Activated T-cell treated with anti-CD3 and anti-CD28 coated beads, Interleukin-2, amount 50 U/mL, for 4 hours (primary cell): ENCODE data around the gene SH3BP1. TPM values are rescaled to one million over a fixed set of nuclear protein-coding genes. Genes with fewer than 3 reads are reported as not detected.
"Not testable (repeated sequence)": the region's sequence is repeated elsewhere in the genome, so short reads cannot be mapped to it uniquely, and the experiment has no call there.

Experiments
- ATAC-seq, 2 donors: fragments of 200-7000 bp; cut with Tn5 transposase; one replicate each; pipeline ENCODE4 v1.10.0; 2021
- DNase-seq: peaks from one replicate; pipeline ENCODE4 v3.0.0-alpha.2; 2020
- H3K27me3 Mint-ChIP-seq: one replicate; pipeline ENCODE4 v1.8.0; 2021; ENCODE audit warnings: low read depth, mixed read lengths
- H3K36me3 Mint-ChIP-seq: one replicate; pipeline ENCODE4 v1.8.0; 2022; ENCODE audit warnings: mixed read lengths; ENCODE audit not compliant: insufficient read depth
- H3K4me1 Mint-ChIP-seq: one replicate; pipeline ENCODE4 v1.8.0; 2021; ENCODE audit warnings: low read depth, mixed read lengths
- H3K4me3 Mint-ChIP-seq: one replicate; pipeline ENCODE4 v1.8.0; 2021; ENCODE audit warnings: mild to moderate bottlenecking, moderate library complexity, mixed read lengths
- H3K9me3 Mint-ChIP-seq: one replicate; pipeline ENCODE4 v1.8.0; 2021; ENCODE audit warnings: mixed read lengths
- total RNA-seq, 3 donors: library from RNA; stranded (reverse); gene quantifications; one replicate each; pipeline ENCODE4 v1.2.1, GENCODE V29; 2021

SH3BP1 gene
- total RNA-seq, 3 donors from 2014 or later, result 51.1 to 54.3 (median 52.5) TPM

DNA sequence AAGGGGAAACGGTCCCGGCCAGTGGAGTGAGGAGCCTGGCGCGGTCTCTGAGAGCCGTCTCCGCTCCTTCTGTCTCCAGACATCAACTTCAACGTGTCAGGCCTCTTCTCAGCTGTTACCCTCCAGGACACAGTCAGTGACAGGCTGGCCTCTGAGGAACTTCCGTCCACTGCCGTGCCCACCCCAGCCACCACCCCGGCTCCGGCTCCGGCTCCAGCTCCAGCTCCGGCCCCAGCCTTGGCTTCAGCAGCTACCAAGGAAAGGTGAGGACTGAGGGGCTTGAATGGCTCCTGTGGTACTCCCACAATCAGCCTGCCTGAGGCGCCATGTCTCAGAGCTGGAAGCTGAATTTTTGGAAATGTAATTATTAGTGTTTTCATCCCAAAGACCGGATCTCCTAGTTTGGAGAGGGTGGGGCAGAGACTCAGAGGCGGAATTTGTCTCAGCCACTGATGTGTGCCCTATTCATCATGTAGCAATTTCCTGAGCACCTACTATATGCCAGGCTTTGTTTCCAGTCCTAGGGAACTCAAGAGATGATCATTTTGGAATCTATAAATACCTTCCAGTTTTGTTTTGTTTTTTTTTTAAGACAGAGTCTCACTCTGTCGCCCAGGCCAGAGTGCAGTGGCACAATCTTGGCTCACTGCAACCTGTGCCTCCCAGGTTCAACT, 11.1 kb downstream of the SH3BP1 start:
- Mint-ChIP-seq H3K4me1 (peaks cover 1% of the 10 kb centered on the region), H3K36me3 (peaks cover 15% of the 10 kb centered on the region), H3K4me3 (no peak overlapping the region), H3K27me3 (no peaks in the 10 kb centered on the region), H3K9me3 (no peaks in the 10 kb centered on the region)
- no peak for ATAC-seq
- no peak for DNase-seq

DNA sequence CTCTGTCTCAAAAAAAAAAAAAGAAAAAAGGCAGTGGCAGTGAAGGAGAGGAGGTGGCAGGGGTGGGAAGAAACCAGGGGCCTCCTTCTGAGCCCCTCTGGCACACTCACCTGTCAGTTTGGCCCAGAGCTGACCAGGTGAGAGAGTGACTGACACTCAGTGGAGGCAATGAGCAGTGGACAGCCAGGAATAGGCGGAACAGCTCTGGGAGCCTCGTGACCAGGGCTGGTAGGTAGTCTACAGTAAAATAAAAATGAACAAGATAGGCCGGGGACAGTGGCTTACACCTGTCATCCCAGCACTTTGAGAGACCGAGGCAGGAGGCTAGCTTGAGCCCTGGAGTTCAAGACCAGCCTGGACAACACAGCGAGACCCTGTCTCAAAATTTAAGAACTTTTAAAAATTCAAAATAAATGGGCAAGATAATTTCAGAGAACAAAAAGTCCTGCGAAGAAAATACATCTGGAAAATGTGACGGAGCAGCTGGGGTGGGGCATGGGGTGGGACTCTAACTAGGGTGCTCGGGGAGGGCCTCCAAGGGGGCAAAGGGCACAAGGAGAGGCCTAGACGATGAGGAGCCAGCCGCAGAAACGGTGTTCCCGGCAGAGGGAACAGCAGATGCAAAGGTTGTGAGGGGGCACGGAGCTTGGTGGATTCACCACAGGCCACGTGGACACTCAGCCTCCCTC, 15.2 kb downstream of the SH3BP1 start:
- Mint-ChIP-seq H3K27me3 (no peaks in the 10 kb centered on the region), H3K4me1 (peaks cover 14% of the 10 kb centered on the region), H3K4me3 (no peak overlapping the region)

DNA sequence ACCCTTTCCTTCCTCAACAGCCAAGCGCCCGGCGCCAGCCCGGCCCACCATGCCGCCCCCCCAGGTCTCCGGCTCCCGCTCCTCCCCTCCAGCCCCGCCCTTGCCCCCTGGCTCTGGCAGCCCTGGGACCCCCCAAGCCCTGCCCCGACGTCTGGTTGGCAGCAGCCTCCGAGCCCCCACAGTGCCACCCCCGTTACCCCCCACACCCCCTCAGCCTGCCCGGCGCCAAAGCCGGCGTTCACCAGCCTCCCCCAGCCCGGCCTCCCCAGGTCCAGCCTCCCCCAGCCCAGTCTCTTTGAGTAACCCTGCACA, 15.7 kb downstream of the SH3BP1 start:
- no peak for DNase-seq
- Mint-ChIP-seq H3K36me3 (peaks cover 4% of the 10 kb centered on the region), H3K4me3 (no peak overlapping the region)

More for the DNA sequence above, 15.2 kb downstream of the SH3BP1 start:
- Mint-ChIP-seq H3K36me3 (peaks cover 5% of the 10 kb centered on the region), H3K9me3 (no peaks in the 10 kb centered on the region)
- no peak for ATAC-seq
- DNase-seq, result no peak

DNA sequence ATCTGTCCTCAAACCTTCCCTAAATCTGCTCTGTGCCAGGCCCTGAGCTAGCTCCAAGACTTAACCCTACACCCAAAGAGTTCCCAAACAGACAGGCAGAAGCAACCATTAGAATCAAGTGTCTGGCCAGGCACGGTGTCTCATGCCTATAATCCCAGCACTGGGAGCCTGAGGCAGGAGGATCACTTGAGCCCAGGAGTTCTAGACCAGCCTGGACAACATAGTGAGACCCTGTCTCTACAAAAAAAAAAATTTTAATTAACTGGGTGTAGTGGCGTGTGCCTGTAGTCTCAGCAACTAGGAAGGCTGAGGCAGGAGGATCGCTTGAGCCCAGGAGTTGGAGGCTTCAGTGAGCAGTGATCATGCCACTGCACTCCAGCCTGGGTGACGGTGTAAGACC, 17.1 kb downstream of the SH3BP1 start:
- H3K36me3 Mint-ChIP-seq, H3K27me3 Mint-ChIP-seq, H3K4me3 Mint-ChIP-seq, ATAC-seq, DNase-seq, H3K9me3 Mint-ChIP-seq: not testable (repeated sequence)
- H3K4me1 Mint-ChIP-seq, result peaks cover 29% of the 10 kb centered on the region

More for the DNA sequence above, 15.7 kb downstream of the SH3BP1 start:
- H3K9me3 Mint-ChIP-seq, result no peaks in the 10 kb centered on the region
- no peak for ATAC-seq
- H3K4me1 Mint-ChIP-seq, result peaks cover 19% of the 10 kb centered on the region
- no peaks in the 10 kb centered on the region for H3K27me3 Mint-ChIP-seq

DNA sequence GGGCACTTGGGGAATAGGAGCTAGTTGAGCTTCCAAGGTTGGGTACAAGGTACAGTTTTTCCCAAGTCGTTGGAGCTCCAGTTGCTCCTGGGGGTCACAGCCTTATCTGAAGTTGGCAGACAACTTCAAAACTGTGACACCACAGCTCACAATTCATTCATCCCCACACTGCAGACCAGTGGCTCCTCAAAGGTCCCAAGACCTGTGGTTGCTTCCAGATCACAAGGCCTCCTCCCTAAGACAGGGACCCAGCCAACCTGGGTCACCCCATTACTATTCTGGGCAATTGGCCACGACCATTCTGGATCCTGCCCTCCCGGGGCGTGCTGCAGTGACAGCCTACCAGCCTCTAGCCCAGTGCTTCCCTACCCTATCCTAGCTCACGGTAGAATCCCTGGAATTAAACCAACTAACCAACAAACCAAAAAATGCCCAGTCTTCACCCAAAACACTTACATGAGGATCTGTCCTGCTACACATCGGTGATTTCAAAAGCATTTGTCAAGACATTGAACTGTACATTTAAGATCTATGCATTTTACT, 18.2 kb downstream of the SH3BP1 start:
- DNase-seq (no peak), ATAC-seq (no peak)
- no peaks in the 10 kb centered on the region for H3K36me3 Mint-ChIP-seq

DNA sequence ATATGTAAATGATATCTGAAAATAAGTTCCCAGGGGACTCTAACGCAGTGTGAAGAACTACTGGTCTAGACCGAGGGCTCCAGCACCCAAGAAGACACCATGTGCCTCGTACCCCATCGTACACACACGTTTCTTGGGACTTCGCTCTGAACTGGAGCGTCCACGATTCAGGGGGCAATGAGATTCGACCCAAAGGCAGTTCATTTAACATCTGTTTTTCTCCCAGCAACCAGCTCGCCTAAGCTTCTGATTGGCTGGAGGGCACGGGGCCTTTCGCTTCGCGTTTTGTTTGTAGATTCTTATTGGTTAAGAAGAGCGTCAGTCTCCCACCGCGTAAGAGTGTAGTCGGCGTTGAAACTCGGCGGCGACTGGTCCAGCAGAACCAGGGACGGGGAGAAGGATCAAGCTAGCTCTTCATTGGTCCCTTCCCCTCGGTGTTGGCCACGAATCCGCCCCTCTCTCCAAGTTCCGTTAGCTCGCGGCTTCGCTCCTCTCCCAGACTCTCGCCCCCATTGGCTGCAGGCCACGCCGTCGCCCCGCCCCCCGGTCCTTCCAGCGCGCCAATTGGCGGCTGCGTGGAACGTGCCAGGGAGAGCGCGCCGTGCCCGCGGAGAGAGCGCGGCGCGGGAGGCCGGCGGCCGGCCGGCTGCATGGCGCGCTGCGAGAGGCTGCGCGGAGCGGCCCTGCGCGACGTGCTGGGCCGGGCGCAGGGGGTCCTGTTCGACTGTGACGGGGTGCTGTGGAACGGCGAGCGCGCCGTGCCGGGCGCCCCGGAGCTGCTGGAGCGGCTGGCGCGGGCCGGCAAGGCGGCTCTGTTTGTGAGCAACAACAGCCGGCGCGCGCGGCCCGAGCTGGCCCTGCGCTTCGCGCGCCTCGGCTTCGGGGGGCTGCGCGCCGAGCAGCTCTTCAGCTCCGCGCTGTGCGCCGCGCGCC, 18.9 kb downstream of the SH3BP1 start, which contains the start of gene PDXP:
Gene PDXP, plus strand, starts transcription at position 591 of the 933 bp plus-strand sequence. Its CDS starts 60 bp downstream, at position 651.
- Mint-ChIP-seq H3K4me1 (peaks cover 34% of the 10 kb centered on the region), H3K4me3 (peak within 1 kb of the TSS; percentile 87), H3K9me3 (no peaks in the 10 kb centered on the region), H3K27me3 (no peaks in the 10 kb centered on the region), H3K36me3 (no peaks in the 10 kb centered on the region)
- DNase-seq (peak; percentile 98), ATAC-seq (peak; percentile 96 to 97)

More for the DNA sequence above, 18.2 kb downstream of the SH3BP1 start:
- no peaks in the 10 kb centered on the region for H3K9me3 Mint-ChIP-seq
- peaks cover 34% of the 10 kb centered on the region for H3K4me1 Mint-ChIP-seq
- peak overlapping the region; percentile 87 for H3K4me3 Mint-ChIP-seq
- H3K27me3 Mint-ChIP-seq, result no peaks in the 10 kb centered on the region

DNA sequence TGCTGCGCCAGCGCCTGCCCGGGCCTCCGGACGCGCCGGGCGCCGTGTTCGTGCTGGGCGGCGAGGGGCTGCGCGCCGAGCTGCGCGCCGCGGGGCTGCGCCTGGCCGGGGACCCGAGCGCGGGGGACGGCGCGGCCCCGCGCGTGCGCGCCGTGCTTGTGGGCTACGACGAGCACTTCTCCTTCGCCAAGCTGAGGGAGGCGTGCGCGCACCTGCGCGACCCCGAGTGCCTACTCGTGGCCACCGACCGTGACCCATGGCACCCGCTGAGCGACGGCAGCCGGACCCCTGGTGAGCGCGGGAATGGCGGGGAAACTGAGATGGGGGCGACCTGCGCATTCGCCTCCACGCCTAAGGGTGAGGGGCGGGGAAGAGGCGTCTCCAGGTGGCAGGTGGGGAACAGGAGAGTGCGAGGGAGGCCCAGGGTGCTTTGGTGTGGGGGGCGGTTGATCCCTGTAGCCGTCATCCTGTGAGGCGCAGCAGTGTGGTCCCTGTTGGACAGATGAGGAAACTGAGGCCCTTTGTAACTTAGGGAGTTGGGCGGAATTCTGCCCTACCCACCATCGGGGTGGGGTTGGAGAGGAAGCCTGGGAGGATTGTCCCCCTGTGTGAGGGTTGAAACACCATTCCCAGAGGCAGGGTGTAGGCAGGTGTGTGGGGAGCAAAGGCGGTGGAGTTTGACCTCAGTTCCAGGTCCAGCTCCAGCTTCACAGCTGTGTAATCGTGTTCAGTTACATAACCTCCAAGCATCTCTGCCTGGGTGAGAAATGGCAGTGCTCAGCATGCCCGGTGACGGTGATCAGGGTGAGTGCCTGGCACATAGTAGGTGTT, 19.8 kb downstream of the SH3BP1 start:
- peak overlapping the region; percentile 84 for H3K4me3 Mint-ChIP-seq
- peak; percentile 16 to 19 for ATAC-seq
- no peaks in the 10 kb centered on the region for H3K36me3 Mint-ChIP-seq
- no peaks in the 10 kb centered on the region for H3K9me3 Mint-ChIP-seq
- H3K27me3 Mint-ChIP-seq, result no peaks in the 10 kb centered on the region
- H3K4me1 Mint-ChIP-seq, result peaks cover 34% of the 10 kb centered on the region
- DNase-seq, result no peak

DNA sequence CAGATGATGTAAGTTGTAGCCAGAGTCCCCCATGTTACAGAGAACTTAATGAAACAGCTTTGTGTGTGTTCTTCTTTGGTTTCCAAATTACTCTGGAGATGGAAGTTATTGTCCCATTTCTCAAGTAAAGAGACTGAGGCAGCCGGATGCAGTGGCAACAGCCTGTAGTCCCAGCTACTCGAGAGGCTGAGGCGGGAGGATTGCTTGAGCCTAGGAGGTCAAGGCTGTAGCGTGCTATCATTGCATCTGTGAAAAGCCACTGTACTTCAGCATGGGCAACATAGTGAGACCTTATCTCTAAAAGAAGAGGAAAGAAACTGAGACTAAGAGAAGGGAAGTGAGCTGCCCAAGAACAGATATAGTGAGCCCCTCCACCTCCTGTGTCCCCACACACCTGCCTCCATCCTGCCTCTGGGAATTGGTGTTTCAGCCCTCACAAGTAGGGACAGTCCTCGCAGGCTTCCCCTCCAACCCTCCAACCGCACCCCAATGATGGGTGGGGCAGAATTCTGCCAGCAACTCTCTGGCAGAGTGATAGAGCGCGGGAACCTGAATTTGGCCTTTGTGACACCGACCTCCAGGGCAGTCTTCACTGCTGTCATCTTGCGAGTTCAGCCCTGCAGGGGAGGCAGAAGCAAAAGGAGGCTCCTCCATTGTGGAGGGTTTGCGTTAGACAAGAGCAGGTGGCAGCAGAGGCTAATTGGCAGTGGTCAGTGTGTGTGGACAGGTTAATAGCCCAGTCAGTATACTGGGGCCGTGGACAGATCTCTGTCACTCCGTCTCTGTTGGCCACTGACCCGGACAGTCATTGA, 20.6 kb downstream of the SH3BP1 start:
- Mint-ChIP-seq H3K4me3 (peak overlapping the region; percentile 84), H3K36me3 (no peaks in the 10 kb centered on the region), H3K27me3 (no peaks in the 10 kb centered on the region), H3K4me1 (peaks cover 34% of the 10 kb centered on the region), H3K9me3 (no peaks in the 10 kb centered on the region)
- DNase-seq (no peak), ATAC-seq (no peak)

DNA sequence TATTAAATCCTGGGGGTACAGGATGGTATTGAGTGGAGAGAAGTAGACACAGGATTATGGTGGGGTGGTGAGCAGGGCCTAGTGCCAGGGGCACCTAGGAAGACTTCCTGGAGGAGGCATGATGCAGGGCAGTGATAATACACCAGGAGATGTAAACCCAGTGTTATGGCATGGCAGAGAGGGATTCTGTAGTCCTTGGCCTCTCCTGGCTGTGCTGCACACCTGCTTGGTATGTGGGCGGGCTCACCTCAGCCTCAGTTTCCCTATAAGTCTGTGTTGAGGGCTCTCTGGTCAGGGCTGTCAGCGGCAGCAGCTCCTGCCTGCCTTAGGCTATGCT, 21.2 kb downstream of the SH3BP1 start:
- Mint-ChIP-seq H3K27me3 (no peaks in the 10 kb centered on the region), H3K9me3 (no peaks in the 10 kb centered on the region), H3K4me3 (peak overlapping the region; percentile 84), H3K36me3 (no peaks in the 10 kb centered on the region), H3K4me1 (peaks cover 34% of the 10 kb centered on the region)
- DNase-seq (no peak), ATAC-seq (no peak)

DNA sequence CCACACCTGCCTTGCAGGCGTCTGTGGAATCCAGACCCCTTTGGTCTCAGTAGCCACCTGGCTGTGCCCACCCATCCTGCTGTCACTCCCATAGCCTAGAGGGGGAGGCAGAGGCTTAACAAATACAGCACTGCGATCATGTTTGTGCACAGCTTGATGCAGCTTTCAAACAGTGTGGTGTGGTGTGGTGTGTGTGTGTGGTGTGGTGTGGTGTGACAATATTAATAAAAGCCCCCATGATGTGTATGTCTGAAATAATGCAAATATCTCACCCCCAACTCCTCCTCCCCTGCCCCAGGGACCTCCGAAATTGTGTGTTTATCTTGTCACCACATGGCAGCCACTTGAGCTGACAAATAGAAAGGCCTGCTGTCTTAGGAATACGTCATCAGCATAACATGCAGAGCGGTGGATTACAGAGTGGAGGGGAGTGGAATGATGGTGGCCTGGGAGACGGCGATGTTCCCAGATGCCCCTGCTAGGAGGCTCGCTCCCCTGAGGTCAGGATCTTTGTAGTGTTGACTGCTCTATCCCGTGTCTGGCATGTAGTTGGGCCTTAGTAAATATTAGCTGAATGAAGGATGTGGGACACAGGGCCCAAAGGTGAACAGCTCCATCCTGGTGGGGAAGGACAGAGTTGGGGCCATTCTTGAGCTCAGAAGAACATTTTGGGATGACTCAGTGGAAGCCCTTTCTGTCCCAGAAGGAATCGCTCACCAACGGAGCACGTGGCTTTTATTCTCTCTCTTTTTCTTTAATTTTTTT, 21.9 kb downstream of the SH3BP1 start:
- H3K9me3 Mint-ChIP-seq, result no peaks in the 10 kb centered on the region
- no peaks in the 10 kb centered on the region for H3K27me3 Mint-ChIP-seq
- ATAC-seq (no peak), DNase-seq (no peak)
- H3K4me1 Mint-ChIP-seq, result peaks cover 34% of the 10 kb centered on the region
- H3K36me3 Mint-ChIP-seq, result no peaks in the 10 kb centered on the region
- H3K4me3 Mint-ChIP-seq, result peak overlapping the region; percentile 84

DNA sequence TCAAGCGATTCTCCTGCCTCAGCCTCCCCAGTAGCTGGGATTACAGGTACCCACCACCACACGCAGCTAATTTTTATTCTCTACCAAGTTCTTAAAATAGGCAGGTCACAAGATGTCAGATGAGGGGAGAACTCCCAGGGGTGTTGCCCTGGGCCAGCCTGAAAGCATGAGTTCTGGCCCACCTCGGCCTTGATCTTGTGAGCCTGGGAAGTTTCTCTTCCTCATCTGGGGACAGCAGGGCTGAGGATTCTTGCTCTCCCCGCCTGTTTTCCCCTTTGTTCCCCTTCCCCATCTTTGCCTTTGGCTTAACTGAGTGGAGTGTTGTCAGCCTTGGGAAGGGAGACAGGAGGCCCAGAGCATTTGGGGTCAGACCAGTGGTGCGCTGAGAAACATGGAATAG, 22.6 kb downstream of the SH3BP1 start:
- no peak overlapping the region for H3K4me3 Mint-ChIP-seq
- no peaks in the 10 kb centered on the region for H3K27me3 Mint-ChIP-seq
- H3K9me3 Mint-ChIP-seq, result no peaks in the 10 kb centered on the region
- ATAC-seq, result no peak
- peaks cover 34% of the 10 kb centered on the region for H3K4me1 Mint-ChIP-seq
- H3K36me3 Mint-ChIP-seq, result peaks cover 4% of the 10 kb centered on the region
- DNase-seq, result no peak

DNA sequence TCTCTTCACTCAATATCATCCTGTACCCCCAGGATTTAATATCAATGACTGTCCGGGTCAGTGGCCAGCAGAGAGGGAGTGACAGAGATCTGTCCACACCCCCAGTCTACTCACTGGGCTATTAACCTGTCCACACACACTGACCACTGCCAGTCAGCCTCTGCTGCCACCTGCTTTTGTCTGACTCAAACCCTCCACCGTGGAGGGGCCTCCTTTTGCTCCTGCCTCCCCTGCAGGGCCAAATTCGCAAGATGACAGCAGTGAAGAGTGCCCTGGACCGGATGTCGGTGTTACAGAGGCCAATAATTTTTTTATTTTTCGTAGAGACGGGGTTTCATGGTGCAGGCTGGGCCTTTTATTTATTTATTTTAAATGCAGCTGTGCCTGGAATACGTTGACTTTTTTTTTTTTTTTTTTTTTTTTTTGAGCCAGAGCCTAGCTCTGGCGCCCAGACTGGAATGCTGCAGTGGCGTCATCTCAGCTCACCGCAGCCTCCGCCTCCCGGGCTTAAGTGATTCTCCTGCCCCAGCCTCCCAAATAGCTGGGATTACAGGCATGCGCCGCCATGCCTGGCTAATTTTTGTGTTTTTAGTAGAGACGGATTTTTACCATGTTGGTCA, 24.2 kb downstream of the SH3BP1 start:
- Mint-ChIP-seq H3K27me3 (no peaks in the 10 kb centered on the region), H3K36me3 (peaks cover 4% of the 10 kb centered on the region), H3K9me3 (no peaks in the 10 kb centered on the region), H3K4me3 (no peak overlapping the region), H3K4me1 (peaks cover 25% of the 10 kb centered on the region)
- ATAC-seq (no peak), DNase-seq (no peak)
